ENCODE results near the gene NF1. TPM values are rescaled to one million over a fixed set of nuclear protein-coding genes. Genes with fewer than 3 reads are reported as not detected.
A peak's percentile ranks its signal among the peaks of the same experiment; 100 is the strongest.

The NF1 gene
- polyA plus RNA-seq, 1 of the 3 experiments (the other 2 are of a cell fraction): 19.6 TPM

GRCh38 chr17:31390426-31390747 is 295.6 kb downstream of the NF1 start:
- TF ChIP-seq IRF3 (IDR thresholded peaks at IDR 0.05; ENCODE audit: low read depth, low read length) (no peak), MEF2A (IDR thresholded peaks at IDR 0.05; ENCODE audit: borderline replicate concordance, low read depth) (no peak), FOSL2 (IDR thresholded peaks at IDR 0.05; ENCODE audit: borderline replicate concordance, low read depth) (no peak), NFIC (IDR thresholded peaks at IDR 0.05; ENCODE audit: borderline replicate concordance) (no peak), TAF1 (IDR thresholded peaks at IDR 0.05; ENCODE audit: borderline replicate concordance, low read depth, low read length) (no peak), FOXM1 (IDR thresholded peaks at IDR 0.05; ENCODE audit: low read depth) (no peak), GATA2 (CRISPR knock-in tag; IDR thresholded peaks at IDR 0.05) (no peak), RAD21 (IDR thresholded peaks at IDR 0.05; ENCODE audit: low read length) (no peak)
- CTCF ChIA-PET: interaction anchor here (0.7 to 6.7 kb wide), 19 partner anchors 16 to 451 kb away, joined by 3 to 127 read pairs (median 8); no protein-coding TSS in a partner anchor
- H3K79me2 ChIP-seq (ENCODE audit: insufficient read depth): no peaks in the 10 kb centered on the region
- no peak overlapping the region for H3K4me2 ChIP-seq
- H3K9me2 ChIP-seq: no peaks in the 10 kb centered on the region
- no peaks in the 10 kb centered on the region for H4K20me1 ChIP-seq (ENCODE audit: insufficient read depth)
- H3K9ac ChIP-seq: no peak overlapping the region
- peaks cover 10% of the 10 kb centered on the region for H3F3A ChIP-seq (replicated peaks; ENCODE audit: insufficient read depth)
- no peak overlapping the region for H2AFZ ChIP-seq (ENCODE audit: low read depth)
- H3K36me3 ChIP-seq (replicated peaks in 1 of 2; ENCODE audit: control insufficient read depth in 1 of 2, insufficient read depth in 2 of 2, low read length in 1 of 2): no peaks in the 10 kb centered on the region
- no peak for DNase-seq
- H3K4me3 ChIP-seq (ENCODE audit: low read depth in 2 of 2, low read length in 1 of 2): no peak overlapping the region; a peak in 1 of 4 replicates
- no peaks in the 10 kb centered on the region for H3K27me3 ChIP-seq (ENCODE audit: insufficient read depth)
- H3K4me1 ChIP-seq (ENCODE audit: control insufficient read depth in 1 of 2, insufficient read depth in 2 of 2, low read depth in 1 of 2, low read length in 1 of 2): peaks cover 0 to 32% of the 10 kb centered on the region in 2 experiments; a peak in 2 of 4 replicates
- no peak overlapping the region for H3K27ac ChIP-seq (ENCODE audit: low read depth in 2 of 2, low read length in 1 of 2)
- WGBS (ENCODE audit: low lambda C conversion rate): 93% methylated on average over 8 of the region's 8 CpGs
- POLR2A ChIA-PET: no interaction called here
- H3K9me3 ChIP-seq: no peaks in the 10 kb centered on the region

GRCh38 chr17:31390748-31391495 is 296.1 kb downstream of the NF1 start:
- Histone ChIP-seq H3K36me3 (replicated peaks in 1 of 2; ENCODE audit: control insufficient read depth in 1 of 2, insufficient read depth in 2 of 2, low read length in 1 of 2) (no peaks in the 10 kb centered on the region), H3K27ac (ENCODE audit: low read depth in 2 of 2, low read length in 1 of 2) (peak overlapping the region in 1 of 2 experiments; percentile 64; a peak in 1 of 4 replicates), H3K4me1 (ENCODE audit: control insufficient read depth in 1 of 2, insufficient read depth in 2 of 2, low read depth in 1 of 2, low read length in 1 of 2) (peaks cover 0 to 32% of the 10 kb centered on the region in 2 experiments; a peak in 2 of 4 replicates), H3F3A (replicated peaks; ENCODE audit: insufficient read depth) (peaks cover 10% of the 10 kb centered on the region), H3K9me2 (no peaks in the 10 kb centered on the region), H2AFZ (ENCODE audit: low read depth) (no peak overlapping the region), H3K9me3 (no peaks in the 10 kb centered on the region), H3K9ac (no peak overlapping the region), H3K79me2 (ENCODE audit: insufficient read depth) (no peaks in the 10 kb centered on the region), H3K4me3 (ENCODE audit: low read depth in 2 of 2, low read length in 1 of 2) (peak overlapping the region in 1 of 2 experiments; percentile 47; a peak in 2 of 4 replicates), H4K20me1 (ENCODE audit: insufficient read depth) (no peaks in the 10 kb centered on the region), H3K4me2 (peak overlapping the region; percentile 59; the same call in 1 of the 2 replicates), H3K27me3 (ENCODE audit: insufficient read depth) (no peaks in the 10 kb centered on the region)
- 74% methylated on average over 24 of the region's 56 CpGs for WGBS (ENCODE audit: low lambda C conversion rate)
- TF ChIP-seq NFIC (IDR thresholded peaks at IDR 0.05; ENCODE audit: borderline replicate concordance) (no peak), TEAD4 (IDR thresholded peaks at IDR 0.05; ENCODE audit: borderline replicate concordance, insufficient read depth) (no peak), POLR2AphosphoS5 (IDR thresholded peaks at IDR 0.05; ENCODE audit: low read depth, low read length) (no peak), CTCF (IDR thresholded peaks at IDR 0.05) (no peak), EZH2phosphoT487 (IDR thresholded peaks at IDR 0.05; ENCODE audit: borderline replicate concordance, low read depth) (no peak), USF1 (IDR thresholded peaks at IDR 0.05; ENCODE audit: borderline replicate concordance, low read depth) (no peak)
- CTCF ChIA-PET: interaction anchor here (0.7 to 6.7 kb wide), 13 partner anchors 16 to 159 kb away, joined by 3 to 127 read pairs (median 6); no protein-coding TSS in a partner anchor
- no peak for DNase-seq
- POLR2A ChIA-PET: no interaction called here
